KBM-7 (cell line): ENCODE results near the gene PA2G4.

Experiments used
- DNase-seq: peaks from one replicate; pipeline ENCODE4 v3.0.0-alpha.2; 2015
- in situ Hi-C: fragments of 300-500 bp; cut with MboI; formaldehyde crosslinking; loops from 2 replicates; pipeline ENCODE4 v1.14.3; 2020; ENCODE audit warnings: low sequenced_read_pairs, low pct_unique_long_range_greater_than_20kb, mixed read lengths

Gene PA2G4

DNA sequence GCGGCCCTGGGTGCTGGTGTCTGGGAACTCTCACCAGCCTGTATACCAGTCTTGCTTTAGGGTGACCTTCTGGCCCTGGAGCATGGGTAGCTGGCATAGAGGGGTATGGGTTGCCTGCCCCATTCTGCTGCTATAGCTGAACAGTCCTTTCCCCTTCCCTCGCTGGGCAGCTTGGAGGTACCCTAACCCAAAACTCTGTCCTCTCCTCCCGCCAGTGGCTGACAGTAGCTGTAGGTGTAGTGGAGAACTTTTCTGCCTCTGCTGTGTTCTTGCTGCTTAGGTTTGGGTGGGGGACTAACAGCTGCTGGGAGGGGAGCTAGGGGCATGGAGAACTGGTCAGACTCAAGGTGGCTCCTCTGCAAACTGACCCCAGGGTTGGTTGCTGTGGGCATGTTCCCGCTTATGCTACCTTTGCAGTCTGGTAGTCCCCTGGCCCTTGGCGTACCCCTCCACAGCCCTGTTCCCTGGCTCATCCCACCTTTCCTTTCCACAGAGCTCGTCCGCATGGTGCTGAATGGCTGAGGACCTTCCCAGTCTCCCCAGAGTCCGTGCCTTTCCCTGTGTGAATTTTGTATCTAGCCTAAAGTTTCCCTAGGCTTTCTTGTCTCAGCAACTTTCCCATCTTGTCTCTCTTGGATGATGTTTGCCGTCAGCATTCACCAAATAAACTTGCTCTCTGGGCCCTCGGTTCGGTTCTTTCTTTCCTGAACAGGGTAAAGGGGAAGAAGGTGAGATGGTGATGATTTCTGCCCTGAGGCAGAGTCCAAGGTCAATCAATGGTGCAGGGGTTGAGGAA, 56.7 kb downstream of the PA2G4 start:
- no peak for DNase-seq
- in situ Hi-C loops: no loop called here

- DNase-seq: no peak
- in situ Hi-C loops: no loop called here
These were observed 57.5 kb downstream of the PA2G4 start for GRCh38 chr12:56161690-56162351.

- in situ Hi-C loops: no loop called here
These were observed 58.3 kb downstream of the PA2G4 start for GRCh38 chr12:56162468-56163290.

More at GRCh38 chr12:56162468-56163290, 58.3 kb downstream of the PA2G4 start:
- DNase-seq: no peak
